ENCODE results near the gene SLC9A3. TPM values are rescaled to one million over a fixed set of nuclear protein-coding genes. Genes with fewer than 3 reads are reported as not detected.

SLC9A3 gene
- total RNA-seq, 1 donor from 2014 or later = 6.4 TPM

DNA sequence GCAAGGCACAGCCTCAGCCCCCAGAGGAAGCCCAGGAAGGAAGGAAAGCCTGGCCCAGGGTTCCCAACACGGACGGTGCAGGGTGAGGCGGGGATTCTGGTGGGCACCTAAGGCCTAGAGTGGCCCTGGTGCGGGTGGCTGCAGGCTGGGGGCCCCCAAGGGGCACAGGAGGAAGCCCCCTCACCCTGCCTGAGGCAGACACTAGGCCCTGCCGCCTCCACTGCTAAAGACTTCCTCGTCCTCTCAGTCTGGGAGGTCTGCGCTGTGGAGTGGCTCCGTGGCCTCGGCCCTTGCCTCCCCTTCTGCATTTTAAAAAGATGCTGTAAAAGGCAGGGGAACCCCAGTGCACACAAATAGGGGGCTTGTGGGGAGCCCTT is 3.4 kb downstream of the SLC9A3 start:
- H3K36me3 Mint-ChIP-seq = no peaks in the 10 kb centered on the region
- DNase-seq (ENCODE audit: extremely low spot score, unreplicated experiment) = no peak
- H3K27me3 Mint-ChIP-seq = peaks cover 60% of the 10 kb centered on the region
- H3K9me3 Mint-ChIP-seq = no peaks in the 10 kb centered on the region
- H3K4me3 Mint-ChIP-seq = no peak overlapping the region
- H3K4me1 Mint-ChIP-seq (ENCODE audit: unreplicated experiment) = peaks cover 10% of the 10 kb centered on the region
- TF ChIP-seq, protein P1, sequence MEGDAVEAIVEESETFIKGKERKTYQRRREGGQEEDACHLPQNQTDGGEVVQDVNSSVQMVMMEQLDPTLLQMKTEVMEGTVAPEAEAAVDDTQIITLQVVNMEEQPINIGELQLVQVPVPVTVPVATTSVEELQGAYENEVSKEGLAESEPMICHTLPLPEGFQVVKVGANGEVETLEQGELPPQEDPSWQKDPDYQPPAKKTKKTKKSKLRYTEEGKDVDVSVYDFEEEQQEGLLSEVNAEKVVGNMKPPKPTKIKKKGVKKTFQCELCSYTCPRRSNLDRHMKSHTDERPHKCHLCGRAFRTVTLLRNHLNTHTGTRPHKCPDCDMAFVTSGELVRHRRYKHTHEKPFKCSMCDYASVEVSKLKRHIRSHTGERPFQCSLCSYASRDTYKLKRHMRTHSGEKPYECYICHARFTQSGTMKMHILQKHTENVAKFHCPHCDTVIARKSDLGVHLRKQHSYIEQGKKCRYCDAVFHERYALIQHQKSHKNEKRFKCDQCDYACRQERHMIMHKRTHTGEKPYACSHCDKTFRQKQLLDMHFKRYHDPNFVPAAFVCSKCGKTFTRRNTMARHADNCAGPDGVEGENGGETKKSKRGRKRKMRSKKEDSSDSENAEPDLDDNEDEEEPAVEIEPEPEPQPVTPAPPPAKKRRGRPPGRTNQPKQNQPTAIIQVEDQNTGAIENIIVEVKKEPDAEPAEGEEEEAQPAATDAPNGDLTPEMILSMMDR (conservative IDR thresholded peaks at IDR 0.05) = no peak
- H3K27ac Mint-ChIP-seq = no peak overlapping the region

DNA sequence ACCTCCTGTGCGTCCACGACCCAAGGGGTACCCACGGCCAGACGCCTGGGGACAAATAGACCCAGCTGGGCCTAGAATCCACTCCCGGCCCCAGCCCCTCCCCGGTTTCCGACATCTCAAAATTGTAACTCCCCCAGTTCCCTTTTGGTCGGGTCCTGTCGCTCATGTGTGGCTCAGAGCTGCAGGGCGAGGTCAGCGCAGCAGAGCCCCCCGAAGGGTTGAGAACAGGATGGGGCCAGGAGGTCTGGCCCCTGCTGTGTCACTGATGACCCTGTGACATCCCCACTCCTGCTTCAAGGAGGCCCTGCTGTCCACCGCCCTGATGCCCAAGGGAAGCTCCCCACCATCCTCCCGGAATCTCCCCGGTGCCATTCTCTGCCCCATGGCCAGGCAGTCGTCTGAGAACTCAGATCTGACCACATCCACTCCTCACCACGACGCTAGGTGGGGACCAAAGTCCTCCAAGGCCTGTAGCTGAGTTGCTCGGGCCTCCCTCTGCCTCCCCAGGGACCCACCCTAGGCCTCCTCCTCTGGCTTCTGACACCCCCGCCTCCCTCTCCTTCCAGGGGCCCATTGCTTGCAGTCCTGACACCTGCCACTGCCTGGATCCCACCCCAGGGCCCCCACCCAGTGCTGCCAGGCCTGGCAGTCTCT is 3.9 kb downstream of the SLC9A3 start:
- no peak for DNase-seq (ENCODE audit: extremely low spot score, unreplicated experiment)
- TF ChIP-seq, protein P1 (conservative IDR thresholded peaks at IDR 0.05) = no peak
- Mint-ChIP-seq H3K4me3 (no peak overlapping the region), H3K27ac (no peak overlapping the region), H3K4me1 (ENCODE audit: unreplicated experiment) (peaks cover 10% of the 10 kb centered on the region), H3K36me3 (no peaks in the 10 kb centered on the region), H3K9me3 (no peaks in the 10 kb centered on the region), H3K27me3 (peaks cover 57% of the 10 kb centered on the region)

DNA sequence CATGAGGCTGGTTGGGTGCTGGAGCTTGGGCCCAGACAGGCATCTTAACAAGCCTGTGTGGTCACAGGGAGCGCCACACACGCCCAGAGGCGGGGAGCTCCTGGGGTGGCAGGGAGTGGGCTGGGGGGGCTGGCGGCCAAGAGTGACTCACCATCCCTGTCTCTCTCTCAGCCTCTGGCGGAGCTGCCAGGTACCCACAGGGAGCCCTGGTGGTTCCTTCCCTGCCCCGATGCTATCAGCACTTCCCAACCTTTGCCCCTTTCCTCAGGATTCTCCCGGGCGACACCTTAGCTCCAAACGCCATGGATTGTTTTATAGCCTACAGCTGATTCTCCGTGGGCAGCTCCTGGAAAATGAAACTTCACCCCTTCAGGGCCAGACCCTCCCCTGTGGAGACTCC is 5.5 kb downstream of the SLC9A3 start:
- Mint-ChIP-seq H3K9me3 (no peaks in the 10 kb centered on the region), H3K27me3 (peaks cover 57% of the 10 kb centered on the region), H3K27ac (no peak overlapping the region), H3K36me3 (no peaks in the 10 kb centered on the region), H3K4me1 (ENCODE audit: unreplicated experiment) (peaks cover 6% of the 10 kb centered on the region), H3K4me3 (no peak overlapping the region)
- TF ChIP-seq, protein P1 (conservative IDR thresholded peaks at IDR 0.05) = no peak
- DNase-seq (ENCODE audit: extremely low spot score, unreplicated experiment) = no peak

DNA sequence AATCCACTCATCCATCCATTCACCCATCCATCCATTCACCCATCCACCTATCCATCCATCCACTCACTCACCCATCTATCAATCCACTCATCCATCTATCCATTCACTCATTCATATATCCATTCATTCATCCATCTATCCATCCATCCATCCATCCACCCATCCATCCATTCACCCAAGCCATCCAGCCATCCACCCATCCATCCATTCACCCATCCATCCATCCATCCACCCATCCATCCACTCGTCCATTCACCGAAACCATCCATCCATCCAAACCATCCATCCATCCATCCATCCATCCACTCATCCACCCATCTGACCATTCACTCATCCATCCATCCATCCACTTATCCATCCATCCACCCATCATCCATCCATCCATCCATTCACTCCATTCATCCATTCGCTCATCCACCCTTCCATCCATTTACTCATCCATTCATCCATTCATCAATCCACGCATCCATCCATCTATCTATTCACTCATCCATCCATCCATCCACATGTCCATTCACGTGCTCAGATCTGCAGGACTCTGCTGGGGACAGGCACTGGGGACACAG is 6.6 kb downstream of the SLC9A3 start:
- TF ChIP-seq, protein P1 (conservative IDR thresholded peaks at IDR 0.05) = no peak
- H3K4me3 Mint-ChIP-seq = no peak overlapping the region
- peaks cover 6% of the 10 kb centered on the region for H3K4me1 Mint-ChIP-seq (ENCODE audit: unreplicated experiment)
- no peak for DNase-seq (ENCODE audit: extremely low spot score, unreplicated experiment)
- H3K9me3 Mint-ChIP-seq = no peaks in the 10 kb centered on the region
- no peak overlapping the region for H3K27ac Mint-ChIP-seq
- H3K27me3 Mint-ChIP-seq = peaks cover 53% of the 10 kb centered on the region
- no peaks in the 10 kb centered on the region for H3K36me3 Mint-ChIP-seq

DNA sequence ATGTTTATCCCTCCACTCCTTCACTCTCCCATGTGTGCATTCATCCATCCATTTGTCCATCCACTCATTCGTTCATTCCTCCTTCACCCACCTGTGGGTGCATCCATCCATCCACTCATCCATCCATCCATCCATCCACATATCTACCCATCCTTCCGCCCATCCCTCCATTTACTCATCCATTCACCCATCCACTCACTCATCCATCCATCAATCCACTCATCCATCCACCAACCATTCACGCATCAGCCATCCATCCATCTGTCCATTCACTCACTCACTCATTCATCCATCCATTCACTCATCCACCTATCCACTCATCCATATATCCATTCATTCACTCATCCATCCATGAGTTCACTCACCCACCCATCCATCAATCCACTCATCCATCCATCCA is 7.3 kb downstream of the SLC9A3 start:
- Mint-ChIP-seq H3K27ac (no peak overlapping the region), H3K4me3 (no peak overlapping the region), H3K27me3 (peaks cover 49% of the 10 kb centered on the region), H3K36me3 (no peaks in the 10 kb centered on the region), H3K4me1 (ENCODE audit: unreplicated experiment) (peaks cover 6% of the 10 kb centered on the region), H3K9me3 (no peaks in the 10 kb centered on the region)
- DNase-seq (ENCODE audit: extremely low spot score, unreplicated experiment) = no peak
- TF ChIP-seq, protein P1 (conservative IDR thresholded peaks at IDR 0.05) = no peak

All from type B pancreatic cell (in vitro differentiated cells).